Endothelial cell of umbilical vein (primary cell): ENCODE results near the gene MYBPC1. TPM values are rescaled to one million over a fixed set of nuclear protein-coding genes. Genes with fewer than 3 reads are reported as not detected.

Experiments used
- BruUV-seq: library from RNA; stranded (reverse); fragments of 400-500 nt; replicated peaks from 2 replicates; lab custom pipeline; 2021; lab: Mats Ljungman, UMichigan
- CTCF ChIA-PET: fragments of 300-600, 350-600 bp; sonication (Branson Sonifier 250); formaldehyde crosslinking; loops from one replicate; lab custom pipeline; 2021; ENCODE audit warnings: antibody characterized with exemption, inconsistent platforms; lab: Charles Lee
- POLR2A ChIA-PET: fragments of 300-600, 350-600 bp; sonication (Branson Sonifier 250); formaldehyde crosslinking; loops from one replicate; lab custom pipeline; 2021; ENCODE audit warnings: antibody characterized with exemption, inconsistent platforms; lab: Charles Lee
- DNase-seq: peaks from one replicate; pipeline ENCODE4 v3.0.0-alpha.2; 2011; ENCODE audit warnings: low read depth, low spot score
- FAIRE-seq: peaks from 2 replicates; lab custom pipeline; 2011; peaks lifted over from hg19 to GRCh38; lab: Jason Lieb, UNC
- H2AFZ ChIP-seq: 2 replicates; pipeline ENCODE4 v1.6.0; 2012; ENCODE audit warnings: low read depth, low read length, control low read depth, inconsistent platforms
- H3K27ac ChIP-seq: 2 replicates; pipeline ENCODE4 v1.5.1; 2011; ENCODE audit warnings: low read depth, mild to moderate bottlenecking, control low read depth, low read length, moderate library complexity; ENCODE audit not compliant: insufficient read depth
- H3K27me3 ChIP-seq, 2 experiments: 2 replicates each; pipeline versions ENCODE4 v1.6.0 to v1.6.1; 2011; ENCODE audit warnings: low read length in 2 of 2, mixed read lengths in 1 of 2; ENCODE audit not compliant: control insufficient read depth in 2 of 2, insufficient read depth in 2 of 2
- H3K36me3 ChIP-seq, 2 experiments: 2 replicates in 1 of 2; 3 replicates in 1 of 2; pipeline ENCODE4 v1.5.1; 2011; ENCODE audit warnings: low read length in 2 of 2, mild to moderate bottlenecking in 1 of 2, moderate library complexity in 1 of 2; ENCODE audit not compliant: control insufficient read depth in 2 of 2, insufficient read depth in 2 of 2; ENCODE audit errors: extremely low read depth in 1 of 2
- H3K4me1 ChIP-seq: 3 replicates; pipeline ENCODE4 v1.5.1; 2011; ENCODE audit warnings: mild to moderate bottlenecking, low read length; ENCODE audit not compliant: control insufficient read depth, insufficient read depth; ENCODE audit errors: extremely low read depth
- H3K4me2 ChIP-seq: 2 replicates; pipeline ENCODE4 v1.6.1; 2011; ENCODE audit warnings: low read length, control low read depth, mixed read lengths; ENCODE audit not compliant: insufficient read depth
- H3K4me3 ChIP-seq, 3 experiments: fragments of 200-600 bp in 1 of 3; sonication (generic), shearing (Covaris generic) in 1 of 3; replicated peaks in 1 of 3; 2 replicates each; pipeline ENCODE4 v1.5.1; 2011 to 2016; ENCODE audit warnings: control low read depth in 3 of 3, low read length in 3 of 3, mild to moderate bottlenecking in 2 of 3, inconsistent platforms in 1 of 3, low read depth in 1 of 3, moderate library complexity in 1 of 3; ENCODE audit not compliant: insufficient read depth in 1 of 3
- H3K79me2 ChIP-seq: 2 replicates; pipeline ENCODE4 v1.6.0; 2012; ENCODE audit warnings: low read length, inconsistent platforms; ENCODE audit not compliant: control insufficient read depth, insufficient read depth
- H3K9ac ChIP-seq: replicated peaks from 2 replicates; pipeline ENCODE3; 2011; ENCODE audit warnings: low read length, control low read depth; ENCODE audit not compliant: insufficient read depth; ENCODE audit errors: extremely low read depth
- H3K9me1 ChIP-seq: replicated peaks from 3 replicates; pipeline ENCODE4 v1.6.0; 2011; ENCODE audit warnings: mild to moderate bottlenecking, low read length; ENCODE audit not compliant: control insufficient read depth, insufficient read depth; ENCODE audit errors: extremely low read depth
- H3K9me3 ChIP-seq: replicated peaks from 2 replicates; pipeline ENCODE4 v1.5.1; 2012; ENCODE audit warnings: low read length, inconsistent platforms; ENCODE audit not compliant: control insufficient read depth, insufficient read depth
- H4K20me1 ChIP-seq: replicated peaks from 2 replicates; pipeline ENCODE3; 2011; ENCODE audit warnings: mild to moderate bottlenecking, low read length; ENCODE audit not compliant: control insufficient read depth, insufficient read depth; ENCODE audit errors: extremely low read depth
- CTCF ChIP-seq, 2 donors: IDR thresholded peaks; 1 replicate in 1 of 2; 2 replicates in 1 of 2; pipeline ENCODE4 v1.5.1; 2011; ENCODE audit warnings: low read length in 2 of 2, mild to moderate bottlenecking in 2 of 2, moderate library complexity in 2 of 2, control low read depth in 1 of 2, inconsistent platforms in 1 of 2, low read depth in 1 of 2; ENCODE audit not compliant: insufficient read depth in 1 of 2; ENCODE audit errors: extremely low read depth in 1 of 2
- EZH2 ChIP-seq: IDR thresholded peaks from 2 replicates; pipeline ENCODE4 v1.6.1; 2012; ENCODE audit warnings: borderline replicate concordance, low read depth, mild to moderate bottlenecking, moderate library complexity, low read length, inconsistent platforms; ENCODE audit not compliant: severe bottlenecking
- FOS ChIP-seq: IDR thresholded peaks from 2 replicates; pipeline ENCODE4 v1.6.1; 2011; ENCODE audit warnings: mild to moderate bottlenecking, low read length, moderate library complexity, borderline replicate concordance; ENCODE audit not compliant: insufficient read depth
- GATA2 ChIP-seq: IDR thresholded peaks from 2 replicates; pipeline ENCODE4 v1.7.0; 2011; ENCODE audit warnings: low read depth, mild to moderate bottlenecking, moderate library complexity, mixed read lengths, low read length; ENCODE audit not compliant: insufficient read length, insufficient read depth
- JUN ChIP-seq: IDR thresholded peaks from 2 replicates; pipeline ENCODE4 v1.6.1; 2011; ENCODE audit warnings: borderline replicate concordance, low read depth; ENCODE audit not compliant: insufficient read length, insufficient read depth
- MAX ChIP-seq: IDR thresholded peaks from 2 replicates; pipeline ENCODE4 v1.6.1; 2011; ENCODE audit not compliant: insufficient read depth, insufficient read length
- MYC ChIP-seq: IDR thresholded peaks from one replicate; pipeline ENCODE4 v1.6.1; 2011; ENCODE audit warnings: mild to moderate bottlenecking, low read depth, low read length
- POLR2A ChIP-seq: IDR thresholded peaks from 2 replicates; pipeline ENCODE4 v1.6.1; 2012; ENCODE audit warnings: low read depth, mild to moderate bottlenecking, control low read depth, low read length
- POLR2AphosphoS5 ChIP-seq: IDR thresholded peaks from 2 replicates; pipeline ENCODE4 v1.6.1; 2012; ENCODE audit warnings: low read depth, mild to moderate bottlenecking, control low read depth, low read length, moderate library complexity; ENCODE audit not compliant: insufficient read depth
- dilution Hi-C: fragments of 300-500 bp; cut with MboI; formaldehyde crosslinking; loops from one replicate; pipeline ENCODE4 v1.15.0; 2019; ENCODE audit warnings: low sequenced_read_pairs; ENCODE audit not compliant: extremely low pct_ligation_motif_present
- intact Hi-C: fragments of 100-400 bp; cut with micrococcal nuclease; formaldehyde crosslinking; loops from one replicate; pipeline ENCODE4 v1.10.0; 2022
- polyA plus RNA-seq, 4 experiments: library from polyadenylated mRNA; depleted of rRNA in 3 of 4; stranded (reverse) in 3 of 4; unstranded in 1 of 4; fragments of >200 nt; gene quantifications; 2 replicates each; pipeline versions ENCODE4 v1.2.1 to v1.2.3, GENCODE V29; 2011 to 2012; ENCODE audit warnings: missing spikeins in 1 of 4
- total RNA-seq: library from RNA; stranded (reverse); gene quantifications from 2 replicates; pipeline ENCODE4 v1.2.3, GENCODE V29; 2021

MYBPC1 gene
- total and polyA plus RNA-seq, 2 donors (not counting 3 experiments of a cell fraction or from before 2014, with no cell fraction given): not detected

GRCh38 chr12:101691503-101692096 lies 96.8 kb downstream of the MYBPC1 start:
- Histone ChIP-seq H3K9me1 (no peaks in the 10 kb centered on the region), H4K20me1 (no peaks in the 10 kb centered on the region), H3K9ac (no peak overlapping the region), H3K27ac (no peak overlapping the region), H3K4me2 (no peak overlapping the region), H3K36me3 (no peaks in the 10 kb centered on the region), H3K4me3 (no peak overlapping the region), H3K9me3 (no peaks in the 10 kb centered on the region), H2AFZ (no peak overlapping the region), H3K79me2 (no peaks in the 10 kb centered on the region), H3K27me3 (peaks cover 0 to 2% of the 10 kb centered on the region in 2 experiments), H3K4me1 (peaks cover under 1% of the 10 kb centered on the region)
- dilution Hi-C loops: no loop called here
- TF ChIP-seq MAX: no peak
- no peak for TF ChIP-seq JUN
- no peak for TF ChIP-seq EZH2
- TF ChIP-seq CTCF (IDR thresholded peaks at IDR 0.05; ENCODE audit: extremely low read depth in 1 of 2, insufficient read depth in 1 of 2, low read depth in 1 of 2, low read length in 2 of 2): no peak
- TF ChIP-seq POLR2A: no peak
- no peak for TF ChIP-seq POLR2AphosphoS5
- no peak for TF ChIP-seq GATA2
- no peak for TF ChIP-seq MYC
- TF ChIP-seq FOS: no peak
- FAIRE-seq (no peak), DNase-seq (no peak)
- intact Hi-C loops: loop anchor here (10.0 kb wide), 1 partner anchor 1117 kb away; the partner anchor contains the start of gene GAS2L3
- BruUV-seq: no TSS peak
- ChIA-PET POLR2A (no interaction called here), CTCF (no interaction called here)
